HG03280 (cell line): Measurements from ENCODE around the gene PEAK1.

Source experiments
- ATAC-seq: cut with Tn5 transposase; IDR thresholded peaks from one replicate; pipeline ENCODE4 v1.9.1; 2021; ENCODE audit warnings: mild to moderate bottlenecking, moderate library complexity; ENCODE audit not compliant: unreplicated experiment

PEAK1 gene

GRCh38 chr15:77369168-77369567 is 50.7 kb downstream of the PEAK1 start:
- ATAC-seq = no peak

GRCh38 chr15:77367631-77368030 is 52.3 kb downstream of the PEAK1 start:
- ATAC-seq = no peak

- ATAC-seq = no peak
Measured at GRCh38 chr15:77361456-77361855, 58.4 kb downstream of the PEAK1 start.

GRCh38 chr15:77358545-77359240 is 61.2 kb downstream of the PEAK1 start:
- ATAC-seq = no peak

GRCh38 chr15:77356305-77356704 is 63.6 kb downstream of the PEAK1 start:
- ATAC-seq = no peak

- no peak for ATAC-seq
Measured at GRCh38 chr15:77355321-77355720, 64.6 kb downstream of the PEAK1 start.

- ATAC-seq = no peak
Measured at GRCh38 chr15:77354063-77354462, 65.8 kb downstream of the PEAK1 start.

GRCh38 chr15:77352887-77353286 is 67.0 kb downstream of the PEAK1 start:
- ATAC-seq = no peak

GRCh38 chr15:77350792-77351191 is 69.1 kb downstream of the PEAK1 start:
- ATAC-seq = no peak

GRCh38 chr15:77349666-77350065 is 70.2 kb downstream of the PEAK1 start:
- ATAC-seq = no peak

GRCh38 chr15:77348511-77348910 is 71.4 kb downstream of the PEAK1 start:
- no peak for ATAC-seq

GRCh38 chr15:77347197-77347596 is 72.7 kb downstream of the PEAK1 start:
- ATAC-seq = no peak

GRCh38 chr15:77346245-77347036 is 73.5 kb downstream of the PEAK1 start:
- no peak for ATAC-seq

GRCh38 chr15:77342807-77343206 is 77.1 kb downstream of the PEAK1 start:
- no peak for ATAC-seq

- no peak for ATAC-seq
Measured at GRCh38 chr15:77340245-77340644, 79.7 kb downstream of the PEAK1 start.

- ATAC-seq = no peak
Measured at GRCh38 chr15:77336006-77336405, 83.9 kb downstream of the PEAK1 start.

GRCh38 chr15:77335298-77335697 is 84.6 kb downstream of the PEAK1 start:
- ATAC-seq = no peak

GRCh38 chr15:77333166-77333565 is 86.7 kb downstream of the PEAK1 start:
- no peak for ATAC-seq

- no peak for ATAC-seq
Measured at GRCh38 chr15:77329202-77329601, 90.7 kb downstream of the PEAK1 start.

GRCh38 chr15:77327844-77328529 is 91.9 kb downstream of the PEAK1 start:
- ATAC-seq = no peak

GRCh38 chr15:77327168-77327567 is 92.7 kb downstream of the PEAK1 start:
- no peak for ATAC-seq

- no peak for ATAC-seq
Measured at GRCh38 chr15:77326366-77326765, 93.5 kb downstream of the PEAK1 start.
